ENCODE data around the gene KCNA10. TPM values are rescaled to one million over a fixed set of nuclear protein-coding genes. Genes with fewer than 3 reads are reported as not detected.

The KCNA10 gene
- total and polyA plus RNA-seq, 10 of the 15 experiments (the other 5 are each of a cell fraction or from before 2014, with no cell fraction given): not detected

DNA sequence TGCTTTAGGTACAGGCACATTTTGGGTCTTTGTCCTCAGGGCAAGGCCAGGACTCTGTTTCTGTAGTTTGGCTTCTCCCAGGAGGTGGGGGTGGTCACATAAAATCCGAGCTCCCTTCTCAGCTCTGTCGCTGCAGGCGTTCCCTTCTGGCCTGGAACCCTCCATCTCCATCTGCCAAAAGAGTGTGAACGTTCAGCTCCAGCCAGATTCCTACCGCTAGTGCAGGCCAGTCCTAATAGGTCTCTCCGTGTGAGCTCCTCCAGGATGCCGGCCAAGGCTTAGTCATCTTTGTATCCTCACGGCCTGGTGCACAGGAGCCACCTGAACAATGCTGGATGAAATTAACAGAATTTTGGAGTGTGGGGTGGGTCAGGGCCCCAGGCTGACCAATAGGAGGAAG lies 19.9 kb upstream of the KCNA10 start:
- Histone ChIP-seq H3K79me2 (ENCODE audit: control insufficient read depth, insufficient read depth, low read length) (no peaks in the 10 kb centered on the region), H3K27me3 (replicated peaks in 1 of 2; ENCODE audit: control insufficient read depth in 2 of 2, insufficient read depth in 2 of 2, low read length in 1 of 2) (no peaks in the 10 kb centered on the region), H3K4me2 (ENCODE audit: control insufficient read depth, insufficient read depth) (no peak overlapping the region), H3K27ac (ENCODE audit: control insufficient read depth, insufficient read depth) (no peak overlapping the region), H3K9me3 (replicated peaks; ENCODE audit: control insufficient read depth, insufficient read depth, low read length) (no peaks in the 10 kb centered on the region), H3K9ac (ENCODE audit: control insufficient read depth, insufficient read depth, low read length) (no peak overlapping the region), H2AFZ (ENCODE audit: control insufficient read depth, low read depth, low read length) (no peak overlapping the region), H4K20me1 (ENCODE audit: control insufficient read depth, insufficient read depth) (no peaks in the 10 kb centered on the region), H3K4me1 (ENCODE audit: control insufficient read depth, insufficient read depth, low read length) (no peaks in the 10 kb centered on the region), H3K4me3 (no peak overlapping the region), H3K36me3 (ENCODE audit: control insufficient read depth in 2 of 2, insufficient read depth in 2 of 2, low read length in 1 of 2) (no peaks in the 10 kb centered on the region)
- no peak for FAIRE-seq
- CTCF ChIA-PET: no interaction called here
- in situ Hi-C loops (cut with MboI): no loop called here
- SMC1A ChIA-PET (ENCODE audit: uncharacterized antibody, unreplicated experiment): no interaction called here
- WGBS (ENCODE audit: insufficient coverage, insufficient replicate concordance, low lambda C conversion rate, missing lambda C conversion rate): 19% methylated on average over 8 of the region's 8 CpGs
- POLR2A ChIA-PET: no interaction called here
- ATAC-seq: no peak
- TF ChIP-seq, protein P1, sequence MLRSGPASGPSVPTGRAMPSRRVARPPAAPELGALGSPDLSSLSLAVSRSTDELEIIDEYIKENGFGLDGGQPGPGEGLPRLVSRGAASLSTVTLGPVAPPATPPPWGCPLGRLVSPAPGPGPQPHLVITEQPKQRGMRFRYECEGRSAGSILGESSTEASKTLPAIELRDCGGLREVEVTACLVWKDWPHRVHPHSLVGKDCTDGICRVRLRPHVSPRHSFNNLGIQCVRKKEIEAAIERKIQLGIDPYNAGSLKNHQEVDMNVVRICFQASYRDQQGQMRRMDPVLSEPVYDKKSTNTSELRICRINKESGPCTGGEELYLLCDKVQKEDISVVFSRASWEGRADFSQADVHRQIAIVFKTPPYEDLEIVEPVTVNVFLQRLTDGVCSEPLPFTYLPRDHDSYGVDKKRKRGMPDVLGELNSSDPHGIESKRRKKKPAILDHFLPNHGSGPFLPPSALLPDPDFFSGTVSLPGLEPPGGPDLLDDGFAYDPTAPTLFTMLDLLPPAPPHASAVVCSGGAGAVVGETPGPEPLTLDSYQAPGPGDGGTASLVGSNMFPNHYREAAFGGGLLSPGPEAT (IDR thresholded peaks at IDR 0.05; ENCODE audit: low read depth): no peak
- TF ChIP-seq, protein P2, sequence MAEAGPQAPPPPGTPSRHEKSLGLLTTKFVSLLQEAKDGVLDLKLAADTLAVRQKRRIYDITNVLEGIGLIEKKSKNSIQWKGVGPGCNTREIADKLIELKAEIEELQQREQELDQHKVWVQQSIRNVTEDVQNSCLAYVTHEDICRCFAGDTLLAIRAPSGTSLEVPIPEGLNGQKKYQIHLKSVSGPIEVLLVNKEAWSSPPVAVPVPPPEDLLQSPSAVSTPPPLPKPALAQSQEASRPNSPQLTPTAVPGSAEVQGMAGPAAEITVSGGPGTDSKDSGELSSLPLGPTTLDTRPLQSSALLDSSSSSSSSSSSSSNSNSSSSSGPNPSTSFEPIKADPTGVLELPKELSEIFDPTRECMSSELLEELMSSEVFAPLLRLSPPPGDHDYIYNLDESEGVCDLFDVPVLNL (IDR thresholded peaks at IDR 0.05; ENCODE audit: low read depth, low read length): no peak
- TF ChIP-seq SREBF1 (IDR thresholded peaks at IDR 0.05; ENCODE audit: low read length) (no peak), BMI1 (IDR thresholded peaks at IDR 0.05; ENCODE audit: borderline replicate concordance) (no peak), RCOR1 (conservative IDR thresholded peaks at IDR 0.05; ENCODE audit: low read depth, low read length) (no peak), MTA2 (IDR thresholded peaks at IDR 0.05; ENCODE audit: low read depth) (no peak), ZZZ3 (IDR thresholded peaks at IDR 0.05; ENCODE audit: control insufficient read depth, insufficient read length, low read depth) (no peak), SUZ12 (IDR thresholded peaks at IDR 0.05; ENCODE audit: unreplicated experiment) (no peak), RB1 (IDR thresholded peaks at IDR 0.05; ENCODE audit: borderline replicate concordance) (no peak)
- TF ChIP-seq, protein P3, sequence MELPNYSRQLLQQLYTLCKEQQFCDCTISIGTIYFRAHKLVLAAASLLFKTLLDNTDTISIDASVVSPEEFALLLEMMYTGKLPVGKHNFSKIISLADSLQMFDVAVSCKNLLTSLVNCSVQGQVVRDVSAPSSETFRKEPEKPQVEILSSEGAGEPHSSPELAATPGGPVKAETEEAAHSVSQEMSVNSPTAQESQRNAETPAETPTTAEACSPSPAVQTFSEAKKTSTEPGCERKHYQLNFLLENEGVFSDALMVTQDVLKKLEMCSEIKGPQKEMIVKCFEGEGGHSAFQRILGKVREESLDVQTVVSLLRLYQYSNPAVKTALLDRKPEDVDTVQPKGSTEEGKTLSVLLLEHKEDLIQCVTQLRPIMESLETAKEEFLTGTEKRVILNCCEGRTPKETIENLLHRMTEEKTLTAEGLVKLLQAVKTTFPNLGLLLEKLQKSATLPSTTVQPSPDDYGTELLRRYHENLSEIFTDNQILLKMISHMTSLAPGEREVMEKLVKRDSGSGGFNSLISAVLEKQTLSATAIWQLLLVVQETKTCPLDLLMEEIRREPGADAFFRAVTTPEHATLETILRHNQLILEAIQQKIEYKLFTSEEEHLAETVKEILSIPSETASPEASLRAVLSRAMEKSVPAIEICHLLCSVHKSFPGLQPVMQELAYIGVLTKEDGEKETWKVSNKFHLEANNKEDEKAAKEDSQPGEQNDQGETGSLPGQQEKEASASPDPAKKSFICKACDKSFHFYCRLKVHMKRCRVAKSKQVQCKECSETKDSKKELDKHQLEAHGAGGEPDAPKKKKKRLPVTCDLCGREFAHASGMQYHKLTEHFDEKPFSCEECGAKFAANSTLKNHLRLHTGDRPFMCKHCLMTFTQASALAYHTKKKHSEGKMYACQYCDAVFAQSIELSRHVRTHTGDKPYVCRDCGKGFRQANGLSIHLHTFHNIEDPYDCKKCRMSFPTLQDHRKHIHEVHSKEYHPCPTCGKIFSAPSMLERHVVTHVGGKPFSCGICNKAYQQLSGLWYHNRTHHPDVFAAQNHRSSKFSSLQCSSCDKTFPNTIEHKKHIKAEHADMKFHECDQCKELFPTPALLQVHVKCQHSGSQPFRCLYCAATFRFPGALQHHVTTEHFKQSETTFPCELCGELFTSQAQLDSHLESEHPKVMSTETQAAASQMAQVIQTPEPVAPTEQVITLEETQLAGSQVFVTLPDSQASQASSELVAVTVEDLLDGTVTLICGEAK (IDR thresholded peaks at IDR 0.05; ENCODE audit: borderline replicate concordance): no peak
- TF ChIP-seq, protein P4, sequence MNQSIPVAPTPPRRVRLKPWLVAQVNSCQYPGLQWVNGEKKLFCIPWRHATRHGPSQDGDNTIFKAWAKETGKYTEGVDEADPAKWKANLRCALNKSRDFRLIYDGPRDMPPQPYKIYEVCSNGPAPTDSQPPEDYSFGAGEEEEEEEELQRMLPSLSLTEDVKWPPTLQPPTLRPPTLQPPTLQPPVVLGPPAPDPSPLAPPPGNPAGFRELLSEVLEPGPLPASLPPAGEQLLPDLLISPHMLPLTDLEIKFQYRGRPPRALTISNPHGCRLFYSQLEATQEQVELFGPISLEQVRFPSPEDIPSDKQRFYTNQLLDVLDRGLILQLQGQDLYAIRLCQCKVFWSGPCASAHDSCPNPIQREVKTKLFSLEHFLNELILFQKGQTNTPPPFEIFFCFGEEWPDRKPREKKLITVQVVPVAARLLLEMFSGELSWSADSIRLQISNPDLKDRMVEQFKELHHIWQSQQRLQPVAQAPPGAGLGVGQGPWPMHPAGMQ (IDR thresholded peaks at IDR 0.05; ENCODE audit: borderline replicate concordance): no peak
- no TSS peak for BruUV-seq (replicated peaks)
- DNase-seq (ENCODE audit: low read depth, low spot score): no peak
- RAD21 ChIA-PET (ENCODE audit: unreplicated experiment): no interaction called here
- intact Hi-C loops (cut with micrococcal nuclease; ENCODE audit: unreplicated experiment): no loop called here
